Measurements from ENCODE around the gene DCAF6.

DNA sequence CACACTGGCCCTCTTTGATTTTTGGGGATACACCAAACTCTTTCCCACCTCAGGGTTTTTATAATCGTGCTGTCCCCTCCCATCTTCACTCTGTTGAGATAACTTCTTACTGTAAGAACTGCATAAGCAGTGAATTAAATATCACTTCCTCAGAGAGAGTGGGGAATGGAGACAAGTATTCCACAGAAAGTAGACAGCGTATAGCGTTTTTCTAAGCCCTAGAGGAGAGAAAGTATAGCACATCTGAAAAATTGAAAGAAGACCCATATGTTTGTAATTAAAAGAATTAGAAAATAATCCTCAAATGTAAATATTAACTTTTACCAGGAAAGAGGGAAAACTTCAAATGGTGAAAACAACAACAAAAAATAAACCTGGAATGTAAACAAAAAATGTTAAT is 132.9 kb downstream of the DCAF6 start:
- TF ChIP-seq, protein P1, sequence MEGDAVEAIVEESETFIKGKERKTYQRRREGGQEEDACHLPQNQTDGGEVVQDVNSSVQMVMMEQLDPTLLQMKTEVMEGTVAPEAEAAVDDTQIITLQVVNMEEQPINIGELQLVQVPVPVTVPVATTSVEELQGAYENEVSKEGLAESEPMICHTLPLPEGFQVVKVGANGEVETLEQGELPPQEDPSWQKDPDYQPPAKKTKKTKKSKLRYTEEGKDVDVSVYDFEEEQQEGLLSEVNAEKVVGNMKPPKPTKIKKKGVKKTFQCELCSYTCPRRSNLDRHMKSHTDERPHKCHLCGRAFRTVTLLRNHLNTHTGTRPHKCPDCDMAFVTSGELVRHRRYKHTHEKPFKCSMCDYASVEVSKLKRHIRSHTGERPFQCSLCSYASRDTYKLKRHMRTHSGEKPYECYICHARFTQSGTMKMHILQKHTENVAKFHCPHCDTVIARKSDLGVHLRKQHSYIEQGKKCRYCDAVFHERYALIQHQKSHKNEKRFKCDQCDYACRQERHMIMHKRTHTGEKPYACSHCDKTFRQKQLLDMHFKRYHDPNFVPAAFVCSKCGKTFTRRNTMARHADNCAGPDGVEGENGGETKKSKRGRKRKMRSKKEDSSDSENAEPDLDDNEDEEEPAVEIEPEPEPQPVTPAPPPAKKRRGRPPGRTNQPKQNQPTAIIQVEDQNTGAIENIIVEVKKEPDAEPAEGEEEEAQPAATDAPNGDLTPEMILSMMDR (IDR thresholded peaks at IDR 0.05): no peak
- TF ChIP-seq POLR2A (IDR thresholded peaks at IDR 0.05): no peak

Data from prostate gland (tissue), 2 donors.